ENCODE data around the gene MYH11.

MYH11 gene

DNA sequence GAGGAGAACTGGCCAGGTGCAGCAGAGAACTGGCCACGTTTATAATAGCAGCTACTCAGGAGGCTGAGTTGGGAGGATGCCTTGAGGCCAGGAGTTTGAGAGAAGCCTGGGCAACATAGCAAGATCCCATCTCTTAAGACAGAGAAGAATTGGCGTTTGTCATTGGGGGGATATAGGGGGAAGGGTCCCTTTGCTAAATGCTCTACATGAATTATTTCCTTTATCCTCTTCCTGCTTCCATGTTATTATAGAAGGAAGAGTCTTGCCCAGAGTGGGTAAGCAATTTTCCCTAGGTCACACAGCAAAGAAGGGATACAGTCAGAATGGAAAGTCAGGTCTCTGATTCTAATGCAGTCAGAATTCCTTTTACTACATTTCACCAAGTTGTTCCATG, 68.0 kb downstream of the MYH11 start:
- DNase-seq (ENCODE audit: low read depth): no peak
- no peak overlapping the region for H3K4me3 ChIP-seq (ENCODE audit: low read depth, low read length)
- TF ChIP-seq, protein P1, sequence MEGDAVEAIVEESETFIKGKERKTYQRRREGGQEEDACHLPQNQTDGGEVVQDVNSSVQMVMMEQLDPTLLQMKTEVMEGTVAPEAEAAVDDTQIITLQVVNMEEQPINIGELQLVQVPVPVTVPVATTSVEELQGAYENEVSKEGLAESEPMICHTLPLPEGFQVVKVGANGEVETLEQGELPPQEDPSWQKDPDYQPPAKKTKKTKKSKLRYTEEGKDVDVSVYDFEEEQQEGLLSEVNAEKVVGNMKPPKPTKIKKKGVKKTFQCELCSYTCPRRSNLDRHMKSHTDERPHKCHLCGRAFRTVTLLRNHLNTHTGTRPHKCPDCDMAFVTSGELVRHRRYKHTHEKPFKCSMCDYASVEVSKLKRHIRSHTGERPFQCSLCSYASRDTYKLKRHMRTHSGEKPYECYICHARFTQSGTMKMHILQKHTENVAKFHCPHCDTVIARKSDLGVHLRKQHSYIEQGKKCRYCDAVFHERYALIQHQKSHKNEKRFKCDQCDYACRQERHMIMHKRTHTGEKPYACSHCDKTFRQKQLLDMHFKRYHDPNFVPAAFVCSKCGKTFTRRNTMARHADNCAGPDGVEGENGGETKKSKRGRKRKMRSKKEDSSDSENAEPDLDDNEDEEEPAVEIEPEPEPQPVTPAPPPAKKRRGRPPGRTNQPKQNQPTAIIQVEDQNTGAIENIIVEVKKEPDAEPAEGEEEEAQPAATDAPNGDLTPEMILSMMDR (IDR thresholded peaks at IDR 0.05; ENCODE audit: control insufficient read depth, extremely low read depth, insufficient read depth): no peak

- no peak for DNase-seq (ENCODE audit: low read depth)
- TF ChIP-seq, protein P1 (IDR thresholded peaks at IDR 0.05; ENCODE audit: control insufficient read depth, extremely low read depth, insufficient read depth): no peak
- no peak overlapping the region for H3K4me3 ChIP-seq (ENCODE audit: low read depth, low read length)
Observed at GRCh38 chr16:15786501-15786900, 70.3 kb downstream of the MYH11 start.

- no peak overlapping the region for H3K4me3 ChIP-seq (ENCODE audit: low read depth, low read length)
- TF ChIP-seq, protein P1 (IDR thresholded peaks at IDR 0.05; ENCODE audit: control insufficient read depth, extremely low read depth, insufficient read depth): no peak
- DNase-seq (ENCODE audit: low read depth): no peak
Observed at GRCh38 chr16:15785386-15786059, 71.3 kb downstream of the MYH11 start.

GRCh38 chr16:15783985-15784384, 72.8 kb downstream of the MYH11 start:
- no peak for DNase-seq (ENCODE audit: low read depth)
- H3K4me3 ChIP-seq (ENCODE audit: low read depth, low read length): no peak overlapping the region
- TF ChIP-seq, protein P1 (IDR thresholded peaks at IDR 0.05; ENCODE audit: control insufficient read depth, extremely low read depth, insufficient read depth): no peak

DNA sequence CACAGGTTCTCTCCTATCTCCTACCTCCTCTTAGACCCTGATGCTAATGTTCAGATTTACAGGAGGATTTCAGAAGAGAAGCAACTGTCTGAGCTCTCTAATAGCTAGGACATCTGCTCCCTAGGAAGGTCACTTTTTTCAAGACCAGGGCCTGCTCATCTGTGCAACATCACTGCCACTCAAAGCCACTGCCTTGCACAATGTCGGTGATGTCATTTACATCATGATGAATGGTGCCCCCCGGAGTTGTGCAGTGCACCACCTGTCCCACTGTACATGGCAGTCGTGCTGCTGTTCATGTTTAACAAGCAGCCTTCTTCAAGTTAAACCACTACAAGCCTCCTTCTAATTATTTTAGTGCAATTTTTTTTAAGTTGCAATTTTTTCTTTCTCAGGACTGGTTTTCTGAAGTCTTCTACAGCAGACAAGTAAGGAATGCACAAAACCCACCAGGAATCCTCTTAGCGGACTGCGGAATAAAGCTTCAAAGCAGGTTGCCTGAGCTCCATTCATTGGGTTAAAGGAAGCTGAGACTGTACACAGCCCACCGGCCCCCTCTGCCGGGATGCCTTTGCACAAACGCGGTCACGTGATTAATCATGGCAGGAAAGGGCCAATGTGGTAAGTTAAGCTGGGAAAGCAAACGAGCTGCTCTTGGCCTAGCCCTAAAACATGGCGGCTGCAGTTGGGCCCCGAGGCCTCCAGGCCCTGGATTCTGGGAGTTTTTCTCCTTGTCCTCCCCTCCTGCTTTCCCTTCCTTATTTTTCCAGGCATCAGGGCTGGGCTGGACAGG, 74.1 kb downstream of the MYH11 start:
- DNase-seq (ENCODE audit: low read depth): no peak
- TF ChIP-seq, protein P1 (IDR thresholded peaks at IDR 0.05; ENCODE audit: control insufficient read depth, extremely low read depth, insufficient read depth): no peak
- H3K4me3 ChIP-seq (ENCODE audit: low read depth, low read length): no peak overlapping the region

DNA sequence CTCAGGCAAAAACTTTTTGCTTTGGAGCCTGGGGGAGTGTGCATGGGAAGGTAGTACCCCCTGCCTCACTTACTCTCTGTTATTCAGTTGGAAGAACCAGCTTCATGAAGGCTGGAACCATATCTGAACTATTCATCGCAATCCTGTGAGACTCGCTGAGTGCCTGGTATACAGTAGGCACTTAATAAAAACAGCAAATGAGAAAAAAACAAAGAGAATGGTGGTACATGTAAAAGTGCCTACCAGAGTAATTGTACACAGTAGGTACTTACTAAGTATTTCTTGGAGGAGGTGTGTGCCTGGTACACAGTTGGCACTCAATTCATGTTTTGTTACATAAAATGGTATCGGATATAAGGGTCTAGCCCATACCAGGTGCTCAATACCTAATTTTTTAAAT, 75.2 kb downstream of the MYH11 start:
- H3K4me3 ChIP-seq (ENCODE audit: low read depth, low read length): no peak overlapping the region
- DNase-seq (ENCODE audit: low read depth): no peak
- TF ChIP-seq, protein P1 (IDR thresholded peaks at IDR 0.05; ENCODE audit: control insufficient read depth, extremely low read depth, insufficient read depth): no peak

Data from LNCaP clone FGC (cell line).